ENCODE measurements around the gene ALOX15B. TPM values are rescaled to one million over a fixed set of nuclear protein-coding genes. Genes with fewer than 3 reads are reported as not detected.

Gene ALOX15B
- total and polyA plus RNA-seq, 2 of the 13 experiments (the other 11 are each of a cell fraction or from before 2014, with no cell fraction given), result not detected

DNA sequence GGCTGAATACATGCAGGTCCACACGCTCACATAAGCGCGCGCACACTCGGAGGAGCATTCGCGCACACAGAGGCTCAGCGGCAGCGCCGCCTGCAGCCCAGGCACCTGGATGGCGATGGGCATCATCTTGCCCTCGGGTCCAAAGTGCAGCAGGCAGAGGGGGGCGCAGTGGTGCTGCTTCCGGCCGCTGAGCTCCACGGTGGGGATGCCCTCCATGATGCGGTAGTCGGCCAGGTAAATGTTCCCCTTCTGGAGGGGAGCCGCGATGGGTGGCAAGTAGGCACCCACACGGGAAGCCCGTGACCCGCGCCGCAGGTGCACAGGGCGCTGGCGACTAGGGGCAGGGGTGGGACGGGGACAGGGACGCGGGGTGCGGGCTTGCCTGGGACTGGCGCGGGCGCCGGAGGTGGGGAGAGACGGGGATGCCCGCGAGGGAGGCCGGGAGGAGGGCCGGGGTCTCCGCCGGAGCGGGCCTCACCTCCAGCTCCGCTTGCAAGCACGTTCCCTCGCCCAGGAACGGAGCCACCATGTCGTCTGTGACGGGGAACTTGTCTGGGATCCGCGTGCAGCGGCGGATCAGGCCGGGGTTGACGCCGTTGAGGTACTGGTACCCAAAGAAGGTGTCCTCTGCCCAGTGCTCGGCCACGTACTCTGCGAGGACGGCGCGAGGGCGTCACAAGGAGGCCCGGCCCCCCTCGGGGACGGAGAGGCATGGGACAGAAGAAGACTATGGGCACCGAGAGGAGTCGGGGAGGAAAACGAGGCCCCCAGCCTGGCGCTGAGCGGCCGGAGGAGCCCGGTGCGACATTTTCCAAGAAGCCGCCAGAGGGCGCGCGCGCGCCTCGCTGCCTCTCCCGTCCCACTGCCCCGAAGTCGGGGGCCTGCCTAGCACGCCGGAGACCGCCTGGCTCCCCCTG lies 40.7 kb downstream of the ALOX15B start (continued):
- TF ChIP-seq, protein P1, sequence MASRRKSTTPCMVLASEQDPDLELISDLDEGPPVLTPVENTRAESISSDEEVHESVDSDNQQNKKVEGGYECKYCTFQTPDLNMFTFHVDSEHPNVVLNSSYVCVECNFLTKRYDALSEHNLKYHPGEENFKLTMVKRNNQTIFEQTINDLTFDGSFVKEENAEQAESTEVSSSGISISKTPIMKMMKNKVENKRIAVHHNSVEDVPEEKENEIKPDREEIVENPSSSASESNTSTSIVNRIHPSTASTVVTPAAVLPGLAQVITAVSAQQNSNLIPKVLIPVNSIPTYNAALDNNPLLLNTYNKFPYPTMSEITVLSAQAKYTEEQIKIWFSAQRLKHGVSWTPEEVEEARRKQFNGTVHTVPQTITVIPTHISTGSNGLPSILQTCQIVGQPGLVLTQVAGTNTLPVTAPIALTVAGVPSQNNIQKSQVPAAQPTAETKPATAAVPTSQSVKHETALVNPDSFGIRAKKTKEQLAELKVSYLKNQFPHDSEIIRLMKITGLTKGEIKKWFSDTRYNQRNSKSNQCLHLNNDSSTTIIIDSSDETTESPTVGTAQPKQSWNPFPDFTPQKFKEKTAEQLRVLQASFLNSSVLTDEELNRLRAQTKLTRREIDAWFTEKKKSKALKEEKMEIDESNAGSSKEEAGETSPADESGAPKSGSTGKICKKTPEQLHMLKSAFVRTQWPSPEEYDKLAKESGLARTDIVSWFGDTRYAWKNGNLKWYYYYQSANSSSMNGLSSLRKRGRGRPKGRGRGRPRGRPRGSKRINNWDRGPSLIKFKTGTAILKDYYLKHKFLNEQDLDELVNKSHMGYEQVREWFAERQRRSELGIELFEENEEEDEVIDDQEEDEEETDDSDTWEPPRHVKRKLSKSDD (CRISPR knock-in tag; IDR thresholded peaks at IDR 0.05; ENCODE audit: low read depth), result peak; percentile 53; the same call in 1 of the 2 replicates
- TF ChIP-seq ZNF350 (CRISPR knock-in tag; IDR thresholded peaks at IDR 0.05; ENCODE audit: borderline replicate concordance, low read depth) (0 out of 2 replicates have a peak, but pooled peaks have one; percentile 15), MATR3 (CRISPR knock-in tag; IDR thresholded peaks at IDR 0.05) (no peak), NONO (IDR thresholded peaks at IDR 0.05) (no peak), NONO (CRISPR knock-in tag; conservative IDR thresholded peaks at IDR 0.05) (peak; percentile 71; the same call in 1 of the 2 replicates), ZNF777 (CRISPR knock-in tag; IDR thresholded peaks at IDR 0.05) (peak; percentile 75), NRL (CRISPR knock-in tag; IDR thresholded peaks at IDR 0.05; ENCODE audit: borderline replicate concordance) (peak; percentile 79; the same call in 1 of the 2 replicates), MAZ (IDR thresholded peaks at IDR 0.05; ENCODE audit: borderline replicate concordance, low read depth, low read length) (no peak), MAZ (CRISPR knock-in tag; IDR thresholded peaks at IDR 0.05; ENCODE audit: low read depth) (peak; percentile 70), MTA1 (CRISPR knock-in tag; IDR thresholded peaks at IDR 0.05; ENCODE audit: borderline replicate concordance) (0 out of 2 replicates have a peak, but pooled peaks have one; percentile 18), KDM4B (CRISPR knock-in tag; IDR thresholded peaks at IDR 0.05) (no peak), RBFOX2 (IDR thresholded peaks at IDR 0.05; ENCODE audit: low read depth, low read length) (peak; percentile 57), ZMYM4 (CRISPR knock-in tag; IDR thresholded peaks at IDR 0.05) (no peak), ZSCAN31 (CRISPR knock-in tag; IDR thresholded peaks at IDR 0.05; ENCODE audit: low read depth) (peak; percentile 61), ZFX (CRISPR knock-in tag; IDR thresholded peaks at IDR 0.05; ENCODE audit: low read depth) (peak; percentile 44; the same call in 1 of the 2 replicates), MXI1 (IDR thresholded peaks at IDR 0.05; ENCODE audit: borderline replicate concordance, low read depth, low read length) (no peak), ZNF607 (CRISPR knock-in tag; IDR thresholded peaks at IDR 0.05; ENCODE audit: borderline replicate concordance) (peak; percentile 42; the same call in 1 of the 2 replicates), LCORL (IDR thresholded peaks at IDR 0.05) (no peak), LCORL (CRISPR knock-in tag; IDR thresholded peaks at IDR 0.05) (no peak; the same call in 1 of the 2 replicates)
- TF ChIP-seq, protein P2, sequence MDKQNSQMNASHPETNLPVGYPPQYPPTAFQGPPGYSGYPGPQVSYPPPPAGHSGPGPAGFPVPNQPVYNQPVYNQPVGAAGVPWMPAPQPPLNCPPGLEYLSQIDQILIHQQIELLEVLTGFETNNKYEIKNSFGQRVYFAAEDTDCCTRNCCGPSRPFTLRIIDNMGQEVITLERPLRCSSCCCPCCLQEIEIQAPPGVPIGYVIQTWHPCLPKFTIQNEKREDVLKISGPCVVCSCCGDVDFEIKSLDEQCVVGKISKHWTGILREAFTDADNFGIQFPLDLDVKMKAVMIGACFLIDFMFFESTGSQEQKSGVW (CRISPR knock-in tag; IDR thresholded peaks at IDR 0.05; ENCODE audit: borderline replicate concordance), result no peak
- TF ChIP-seq, protein P3, sequence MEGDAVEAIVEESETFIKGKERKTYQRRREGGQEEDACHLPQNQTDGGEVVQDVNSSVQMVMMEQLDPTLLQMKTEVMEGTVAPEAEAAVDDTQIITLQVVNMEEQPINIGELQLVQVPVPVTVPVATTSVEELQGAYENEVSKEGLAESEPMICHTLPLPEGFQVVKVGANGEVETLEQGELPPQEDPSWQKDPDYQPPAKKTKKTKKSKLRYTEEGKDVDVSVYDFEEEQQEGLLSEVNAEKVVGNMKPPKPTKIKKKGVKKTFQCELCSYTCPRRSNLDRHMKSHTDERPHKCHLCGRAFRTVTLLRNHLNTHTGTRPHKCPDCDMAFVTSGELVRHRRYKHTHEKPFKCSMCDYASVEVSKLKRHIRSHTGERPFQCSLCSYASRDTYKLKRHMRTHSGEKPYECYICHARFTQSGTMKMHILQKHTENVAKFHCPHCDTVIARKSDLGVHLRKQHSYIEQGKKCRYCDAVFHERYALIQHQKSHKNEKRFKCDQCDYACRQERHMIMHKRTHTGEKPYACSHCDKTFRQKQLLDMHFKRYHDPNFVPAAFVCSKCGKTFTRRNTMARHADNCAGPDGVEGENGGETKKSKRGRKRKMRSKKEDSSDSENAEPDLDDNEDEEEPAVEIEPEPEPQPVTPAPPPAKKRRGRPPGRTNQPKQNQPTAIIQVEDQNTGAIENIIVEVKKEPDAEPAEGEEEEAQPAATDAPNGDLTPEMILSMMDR (CRISPR knock-in tag; IDR thresholded peaks at IDR 0.05), result peak; percentile 87
- TF ChIP-seq, protein P4, sequence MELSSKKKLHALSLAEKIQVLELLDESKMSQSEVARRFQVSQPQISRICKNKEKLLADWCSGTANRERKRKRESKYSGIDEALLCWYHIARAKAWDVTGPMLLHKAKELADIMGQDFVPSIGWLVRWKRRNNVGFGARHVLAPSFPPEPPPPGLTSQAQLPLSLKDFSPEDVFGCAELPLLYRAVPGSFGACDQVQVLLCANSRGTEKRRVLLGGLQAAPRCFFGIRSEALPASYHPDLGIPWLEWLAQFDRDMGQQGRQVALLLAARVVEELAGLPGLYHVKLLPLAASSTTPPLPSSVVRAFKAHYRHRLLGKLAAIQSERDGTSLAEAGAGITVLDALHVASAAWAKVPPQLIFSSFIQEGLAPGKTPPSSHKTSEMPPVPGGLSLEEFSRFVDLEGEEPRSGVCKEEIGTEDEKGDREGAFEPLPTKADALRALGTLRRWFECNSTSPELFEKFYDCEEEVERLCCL (CRISPR knock-in tag; IDR thresholded peaks at IDR 0.05; ENCODE audit: borderline replicate concordance), result no peak
